ENCODE results near the gene ERC1. TPM values are rescaled to one million over a fixed set of nuclear protein-coding genes. Genes with fewer than 3 reads are reported as not detected.

The ERC1 gene
- total and polyA plus RNA-seq, 2 of the 4 experiments (the other 2 are of a cell fraction): 11.6 to 25.6 TPM

GRCh38 chr12:1218369-1218768 lies 227.3 kb downstream of the ERC1 start:
- in situ Hi-C loops (cut with MboI; ENCODE audit: low sequenced_read_pairs): no loop called here
- Histone ChIP-seq H2BK120ac (ENCODE audit: low read depth, low read length) (no peak overlapping the region), H4K91ac (ENCODE audit: insufficient read depth, low read depth, low read length) (no peak overlapping the region), H2AK5ac (ENCODE audit: low read depth, low read length) (no peak overlapping the region), H3K79me1 (ENCODE audit: low read depth in 1 of 2, low read length in 2 of 2) (peaks cover 4 to 23% of the 10 kb centered on the region in 2 experiments; a peak in 3 of 4 replicates), H3K9ac (ENCODE audit: low read depth, low read length) (no peak overlapping the region), H3K18ac (ENCODE audit: low read depth, low read length) (no peak overlapping the region), H3K4me3 (ENCODE audit: insufficient read depth, low read depth, low read length) (no peak overlapping the region), H4K8ac (ENCODE audit: low read depth in 2 of 2, low read length in 2 of 2) (no peak overlapping the region), H3K36me3 (ENCODE audit: control insufficient read depth, insufficient read depth, low read length) (no peaks in the 10 kb centered on the region), H4K20me1 (ENCODE audit: insufficient read depth, low read length) (no peaks in the 10 kb centered on the region), H3K27ac (ENCODE audit: insufficient read depth, low read length) (no peak overlapping the region), H2BK20ac (ENCODE audit: low read depth, low read length) (no peak overlapping the region), H2AK9ac (replicated peaks; ENCODE audit: low read depth, low read length, poor library complexity) (no peak overlapping the region), H2BK5ac (ENCODE audit: low read depth, low read length, poor library complexity, severe bottlenecking) (no peak overlapping the region), H3K14ac (replicated peaks; ENCODE audit: low read depth, low read length) (no peak overlapping the region), H3K4ac (ENCODE audit: low read depth, low read length) (no peak overlapping the region), H3K23ac (ENCODE audit: low read depth, low read length) (no peak overlapping the region), H3K9me1 (ENCODE audit: insufficient read depth, low read length) (peaks cover 13% of the 10 kb centered on the region), H3K4me1 (ENCODE audit: control insufficient read depth, insufficient read depth, low read length) (peaks cover 7% of the 10 kb centered on the region), H3K9me3 (ENCODE audit: control insufficient read depth, insufficient read depth, low read length) (no peaks in the 10 kb centered on the region), H3K4me2 (ENCODE audit: low read depth, low read length) (no peak overlapping the region), H2AFZ (replicated peaks; ENCODE audit: low read length, poor library complexity) (no peak overlapping the region), H3K56ac (ENCODE audit: extremely low read depth, insufficient read depth, low read length) (no peak overlapping the region), H3K27me3 (ENCODE audit: control insufficient read depth, insufficient read depth, low read length) (no peaks in the 10 kb centered on the region), H2BK15ac (ENCODE audit: low read depth, low read length) (no peak overlapping the region), H4K5ac (ENCODE audit: low read depth, low read length) (no peak overlapping the region)
- CTCF ChIA-PET: interaction anchor here (1.5 kb wide), 1 partner anchor 13 kb away, joined by 3 read pairs; no protein-coding TSS in a partner anchor
- no peak for TF ChIP-seq USF2 (IDR thresholded peaks at IDR 0.05; ENCODE audit: low read depth, low read length)
- TF ChIP-seq ELK1 (IDR thresholded peaks at IDR 0.05; ENCODE audit: borderline replicate concordance, low read depth, low read length): no peak
- no peak for TF ChIP-seq NFE2L2 (IDR thresholded peaks at IDR 0.05; ENCODE audit: low read depth, low read length)
- TF ChIP-seq MAZ (IDR thresholded peaks at IDR 0.05; ENCODE audit: borderline replicate concordance, low read depth, low read length): no peak
- no TSS peak for BruUV-seq (replicated peaks)
- POLR2A ChIA-PET (ENCODE audit: unreplicated experiment): no interaction called here
- ATAC-seq (ENCODE audit: low read depth) (no peak), DNase-seq (no peak)
- 83% methylated on average over 1 of the region's 2 CpGs; no CpG with 5 or more reads in 1 of the 2 experiments for WGBS, 2 experiments (ENCODE audit: extremely low coverage in 2 of 2, insufficient read length in 1 of 2)
- intact Hi-C loops (cut with micrococcal nuclease): no loop called here
- dilution Hi-C loops (cut with HindIII; ENCODE audit: low sequenced_read_pairs, unreplicated experiment): no loop called here
